Brain microvascular endothelial cell (primary cell): ENCODE measurements around the gene REXO1.

Experiments used
- DNase-seq: peaks from one replicate; pipeline ENCODE4 v3.0.0-alpha.2; 2020
- H3K27ac ChIP-seq: fragments of 250-450 bp; sonication (Bioruptor Pico); 2 replicates; pipeline ENCODE4 v1.5.1; 2020; ENCODE audit warnings: mild to moderate bottlenecking, moderate library complexity
- H3K27me3 ChIP-seq: fragments of 250-450 bp; sonication (Bioruptor Pico); replicated peaks from 2 replicates; pipeline ENCODE4 v1.5.1; 2020; ENCODE audit warnings: mild to moderate bottlenecking
- H3K36me3 ChIP-seq: fragments of 250-450 bp; sonication (Bioruptor Pico); replicated peaks from 2 replicates; pipeline ENCODE4 v1.5.1; 2020; ENCODE audit warnings: mild to moderate bottlenecking
- H3K4me3 ChIP-seq: 2 replicates; pipeline ENCODE4 v1.5.1; 2011; ENCODE audit warnings: low read depth, mild to moderate bottlenecking, control low read depth, low read length, moderate library complexity
- in situ Hi-C: cut with HindIII; loops from 2 replicates; pipeline ENCODE4 v1.10.0; 2017; ENCODE audit warnings: low sequenced_read_pairs, low pct_ligation_motif_present
- TF ChIP-seq, protein P1 (sequence below): IDR thresholded peaks from 2 replicates; pipeline ENCODE4 v1.5.1; 2011; ENCODE audit warnings: low read depth, mild to moderate bottlenecking, moderate library complexity, low read length, control low read depth, inconsistent platforms; ENCODE audit errors: missing control alignments

The REXO1 gene

DNA sequence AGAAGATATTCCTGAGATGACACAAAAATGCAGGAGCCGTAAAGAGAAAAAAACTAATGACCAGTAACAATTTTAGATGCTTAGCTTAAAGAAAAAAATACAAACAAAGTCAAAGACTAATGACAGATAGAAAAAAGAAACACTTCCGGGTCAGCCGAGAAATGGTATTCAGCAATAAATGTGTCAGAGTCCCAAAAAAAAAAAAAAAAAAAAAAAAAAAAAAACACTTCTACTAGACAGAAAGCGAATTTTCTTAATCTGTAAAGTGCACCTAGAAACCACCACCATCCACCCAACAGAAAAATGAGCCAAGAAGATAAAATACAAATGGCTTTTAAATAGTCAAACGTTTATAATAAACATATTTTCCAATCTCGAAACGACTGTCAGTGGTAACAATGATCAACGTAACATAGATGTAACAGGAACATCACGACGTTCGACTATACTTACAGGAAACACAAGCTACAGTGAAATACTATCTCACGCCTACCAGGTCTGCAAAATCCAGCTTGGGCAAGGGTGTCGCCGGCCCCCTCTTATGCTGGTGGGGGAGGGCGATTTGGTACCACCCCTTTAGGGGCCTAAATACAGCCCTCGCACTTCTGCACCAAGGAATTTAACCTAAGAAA, 26.4 kb upstream of the REXO1 start:
- peak overlapping the region; percentile 97 for H3K4me3 ChIP-seq
- no peak overlapping the region for H3K27ac ChIP-seq
- peaks cover 7% of the 10 kb centered on the region for H3K36me3 ChIP-seq
- no peaks in the 10 kb centered on the region for H3K27me3 ChIP-seq
- TF ChIP-seq, protein P1, sequence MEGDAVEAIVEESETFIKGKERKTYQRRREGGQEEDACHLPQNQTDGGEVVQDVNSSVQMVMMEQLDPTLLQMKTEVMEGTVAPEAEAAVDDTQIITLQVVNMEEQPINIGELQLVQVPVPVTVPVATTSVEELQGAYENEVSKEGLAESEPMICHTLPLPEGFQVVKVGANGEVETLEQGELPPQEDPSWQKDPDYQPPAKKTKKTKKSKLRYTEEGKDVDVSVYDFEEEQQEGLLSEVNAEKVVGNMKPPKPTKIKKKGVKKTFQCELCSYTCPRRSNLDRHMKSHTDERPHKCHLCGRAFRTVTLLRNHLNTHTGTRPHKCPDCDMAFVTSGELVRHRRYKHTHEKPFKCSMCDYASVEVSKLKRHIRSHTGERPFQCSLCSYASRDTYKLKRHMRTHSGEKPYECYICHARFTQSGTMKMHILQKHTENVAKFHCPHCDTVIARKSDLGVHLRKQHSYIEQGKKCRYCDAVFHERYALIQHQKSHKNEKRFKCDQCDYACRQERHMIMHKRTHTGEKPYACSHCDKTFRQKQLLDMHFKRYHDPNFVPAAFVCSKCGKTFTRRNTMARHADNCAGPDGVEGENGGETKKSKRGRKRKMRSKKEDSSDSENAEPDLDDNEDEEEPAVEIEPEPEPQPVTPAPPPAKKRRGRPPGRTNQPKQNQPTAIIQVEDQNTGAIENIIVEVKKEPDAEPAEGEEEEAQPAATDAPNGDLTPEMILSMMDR = no peak
- no peak for DNase-seq
- in situ Hi-C loops = no loop called here

DNA sequence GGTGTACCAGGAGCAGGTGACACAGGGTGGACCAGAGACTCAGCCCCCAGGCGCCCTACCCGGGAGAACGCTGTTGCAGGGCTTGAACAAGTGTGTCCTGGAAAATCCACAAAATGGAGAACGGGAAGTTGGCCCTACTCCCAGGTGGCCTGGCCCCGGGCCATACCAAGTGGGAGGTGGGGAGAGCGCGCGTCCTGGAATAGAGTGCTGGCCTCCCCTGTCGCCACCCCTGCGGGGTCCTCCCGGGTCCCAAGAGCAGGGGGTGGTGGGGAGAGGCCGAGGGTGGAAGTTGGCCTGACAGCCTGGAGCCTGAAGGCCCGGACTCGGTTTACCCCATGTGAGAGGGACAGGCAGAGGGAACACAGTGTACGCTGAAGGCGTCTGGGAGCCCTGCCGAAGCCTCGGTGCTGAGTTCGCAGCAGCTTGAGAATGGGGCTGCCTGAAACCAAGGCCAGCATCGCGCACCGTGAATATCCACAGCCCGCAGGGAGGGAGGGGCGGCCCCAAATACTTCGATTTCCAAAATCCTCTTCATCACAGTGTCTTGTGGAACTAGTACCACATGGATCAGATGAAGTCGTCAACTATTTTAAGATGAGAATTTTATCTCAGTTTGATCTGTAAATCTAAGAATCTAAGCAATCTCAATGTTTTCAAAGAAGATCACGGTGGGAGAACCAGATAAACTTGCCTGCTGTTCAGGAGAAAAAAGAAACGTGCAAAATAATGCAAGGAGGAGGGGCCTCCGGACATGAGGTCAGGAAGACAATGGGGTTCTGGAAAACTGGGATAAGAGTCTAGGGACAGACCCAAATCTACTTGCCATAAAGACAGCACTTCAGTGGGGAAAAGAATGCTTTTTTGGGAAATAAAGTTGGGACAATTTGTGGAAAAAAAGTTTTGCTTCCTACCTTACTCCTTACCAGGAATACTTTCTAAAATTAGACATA, 25.5 kb upstream of the REXO1 start:
- in situ Hi-C loops = no loop called here
- TF ChIP-seq, protein P1 = no peak
- Histone ChIP-seq H3K27me3 (no peaks in the 10 kb centered on the region), H3K36me3 (peaks cover 7% of the 10 kb centered on the region), H3K4me3 (no peak overlapping the region), H3K27ac (no peak overlapping the region)
- DNase-seq = no peak

DNA sequence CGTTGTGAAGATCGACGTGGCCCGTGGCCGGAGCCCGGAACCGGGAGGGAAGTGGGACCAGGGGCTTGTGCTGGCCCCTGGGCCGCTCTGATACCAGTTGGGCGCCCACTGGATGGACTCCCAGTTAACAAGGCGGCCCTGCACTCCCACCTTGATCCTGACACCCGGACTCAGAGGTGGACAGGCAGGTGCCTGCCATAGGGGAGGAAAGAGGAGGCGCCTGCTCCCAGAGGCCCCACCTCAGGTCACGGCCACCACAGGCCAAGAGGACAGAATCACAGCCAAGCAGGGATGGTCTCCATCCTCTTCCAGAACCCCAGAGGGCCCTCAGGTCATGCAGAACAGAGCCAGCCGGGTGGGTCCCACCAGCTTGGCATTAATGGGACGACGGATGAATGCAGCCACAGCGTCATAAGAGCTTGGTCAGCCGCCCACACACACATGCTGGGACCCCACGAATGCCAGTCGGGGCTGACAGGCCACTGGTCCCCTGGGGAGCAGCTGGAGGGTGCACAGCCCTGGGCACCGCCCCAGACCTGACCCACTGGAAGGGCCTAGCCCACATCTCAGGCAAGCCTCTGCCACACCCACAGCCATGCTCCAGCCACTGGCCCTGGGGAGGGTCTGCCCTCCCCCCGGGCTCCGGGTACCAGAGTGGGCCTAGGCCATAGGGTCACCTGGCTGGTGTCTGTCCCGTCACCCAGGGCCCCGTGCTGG, 24.7 kb upstream of the REXO1 start:
- no peak overlapping the region for H3K27ac ChIP-seq
- H3K27me3 ChIP-seq = no peaks in the 10 kb centered on the region
- in situ Hi-C loops = no loop called here
- TF ChIP-seq, protein P1 = no peak
- no peak for DNase-seq
- H3K4me3 ChIP-seq = no peak overlapping the region
- H3K36me3 ChIP-seq = peaks cover 7% of the 10 kb centered on the region

DNA sequence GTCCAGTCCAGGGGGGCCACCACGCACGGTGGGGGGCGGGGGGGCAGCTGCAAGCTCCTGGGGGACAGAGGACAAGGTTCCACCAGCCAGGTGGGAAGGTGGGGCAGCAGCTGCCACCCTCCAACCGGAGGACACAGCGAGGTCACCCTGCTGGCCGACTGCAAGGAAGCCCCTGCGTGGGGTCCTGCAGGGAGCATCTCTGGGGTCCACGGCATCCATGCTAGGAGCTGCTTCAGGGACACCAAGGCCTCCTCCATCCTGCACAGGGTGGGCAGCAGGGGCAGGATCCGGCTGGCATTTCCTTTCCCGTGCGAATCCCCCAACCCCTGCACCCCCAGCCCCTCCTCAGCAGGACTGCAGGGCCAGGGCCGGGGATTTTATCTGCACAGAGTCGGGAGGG, 23.3 kb upstream of the REXO1 start:
- in situ Hi-C loops = no loop called here
- Histone ChIP-seq H3K27me3 (no peaks in the 10 kb centered on the region), H3K27ac (no peak overlapping the region), H3K36me3 (peaks cover 7% of the 10 kb centered on the region), H3K4me3 (no peak overlapping the region)
- DNase-seq = no peak
- TF ChIP-seq, protein P1 = no peak

DNA sequence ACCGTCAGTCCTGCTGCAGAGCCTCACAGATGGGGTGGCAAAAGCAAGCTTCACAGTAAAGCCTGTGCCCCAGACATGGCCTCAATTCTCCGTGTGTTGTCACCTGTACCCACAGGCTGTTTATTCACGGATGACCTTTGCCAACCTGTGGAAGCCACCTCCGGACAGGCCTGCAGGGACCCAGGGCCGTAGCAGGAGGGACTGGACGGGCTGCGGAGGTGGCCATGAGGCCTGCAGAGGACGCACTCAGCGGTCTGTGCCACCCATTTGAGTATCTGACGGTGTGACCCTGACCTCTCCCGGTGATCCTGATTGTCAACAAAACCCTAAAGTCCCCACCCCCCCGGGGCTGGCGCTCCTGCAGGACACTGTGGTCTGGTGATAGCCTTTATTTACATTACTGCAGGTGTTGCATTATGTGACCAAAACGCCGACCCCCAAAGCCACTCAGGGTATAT, 22.9 kb upstream of the REXO1 start:
- in situ Hi-C loops = no loop called here
- Histone ChIP-seq H3K36me3 (peaks cover 7% of the 10 kb centered on the region), H3K27ac (no peak overlapping the region), H3K27me3 (no peaks in the 10 kb centered on the region), H3K4me3 (no peak overlapping the region)
- TF ChIP-seq, protein P1 = no peak
- no peak for DNase-seq
